Kidney glomerular epithelial cell (primary cell): ENCODE data around the gene CAPG.
A peak's percentile ranks its signal among the peaks of the same experiment; 100 is the strongest.
"Not testable (repeated sequence)": the region's sequence is repeated elsewhere in the genome, so short reads cannot be mapped to it uniquely, and the experiment has no call there.

Experiments
- DNase-seq: peaks from one replicate; lab custom pipeline; 2025; lab: John Stamatoyannopoulos, UW

CAPG gene

GRCh38 chr2:85420536-85421259 is 10.5 kb upstream of the CAPG start:
- DNase-seq: peak; percentile 70

- DNase-seq: no peak
Measured at GRCh38 chr2:85419009-85419675, 9.0 kb upstream of the CAPG start.

DNA sequence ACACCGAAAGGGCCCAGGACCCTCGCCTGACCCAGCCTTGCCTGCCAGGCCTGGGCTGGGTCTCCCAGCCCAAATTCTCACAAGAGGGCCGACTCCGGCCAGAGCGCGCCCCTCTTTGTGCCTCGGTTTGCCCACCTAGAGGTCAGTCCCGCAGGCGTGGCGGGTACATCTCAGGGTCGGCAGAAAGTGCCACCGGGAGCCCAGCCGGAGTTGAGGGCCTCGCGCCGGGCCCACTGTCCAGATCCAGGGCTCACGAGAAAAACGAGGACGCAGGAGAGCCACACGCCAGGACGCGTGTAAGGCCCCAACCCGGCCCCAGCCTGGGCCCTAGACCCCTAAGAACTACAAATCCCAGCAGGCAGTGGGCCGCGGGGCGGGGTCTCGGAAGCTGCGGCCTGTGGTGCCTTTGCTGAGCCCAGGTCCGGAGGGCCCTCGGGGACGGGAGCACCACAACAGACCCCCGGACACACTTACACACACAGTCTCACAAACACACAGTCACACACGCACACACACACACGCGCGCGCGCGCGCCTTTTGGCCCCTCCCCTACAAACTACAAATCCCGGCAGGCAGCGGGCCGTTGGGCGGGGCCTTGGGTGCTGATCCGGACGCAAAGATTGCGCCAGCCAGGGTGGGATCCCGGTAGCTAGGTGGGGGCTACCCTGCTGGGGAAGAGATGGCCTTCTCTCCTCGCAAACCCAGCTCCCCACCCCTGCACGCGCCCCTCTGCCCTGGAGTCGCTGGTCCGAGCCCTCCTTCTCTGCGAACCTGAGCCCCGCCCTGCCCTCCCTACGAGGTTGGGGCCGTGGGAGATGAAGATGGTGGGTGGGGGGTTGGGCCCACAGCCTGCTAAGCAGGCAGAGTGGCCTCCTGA is 8.2 kb upstream of the CAPG start, which contains the start of gene SH2D6:
Gene SH2D6, plus strand, starts transcription at position 583 of the 877 bp plus-strand sequence. CDS start 10,752 bp downstream, outside the sequence.
- peak; percentile 52 for DNase-seq

DNA sequence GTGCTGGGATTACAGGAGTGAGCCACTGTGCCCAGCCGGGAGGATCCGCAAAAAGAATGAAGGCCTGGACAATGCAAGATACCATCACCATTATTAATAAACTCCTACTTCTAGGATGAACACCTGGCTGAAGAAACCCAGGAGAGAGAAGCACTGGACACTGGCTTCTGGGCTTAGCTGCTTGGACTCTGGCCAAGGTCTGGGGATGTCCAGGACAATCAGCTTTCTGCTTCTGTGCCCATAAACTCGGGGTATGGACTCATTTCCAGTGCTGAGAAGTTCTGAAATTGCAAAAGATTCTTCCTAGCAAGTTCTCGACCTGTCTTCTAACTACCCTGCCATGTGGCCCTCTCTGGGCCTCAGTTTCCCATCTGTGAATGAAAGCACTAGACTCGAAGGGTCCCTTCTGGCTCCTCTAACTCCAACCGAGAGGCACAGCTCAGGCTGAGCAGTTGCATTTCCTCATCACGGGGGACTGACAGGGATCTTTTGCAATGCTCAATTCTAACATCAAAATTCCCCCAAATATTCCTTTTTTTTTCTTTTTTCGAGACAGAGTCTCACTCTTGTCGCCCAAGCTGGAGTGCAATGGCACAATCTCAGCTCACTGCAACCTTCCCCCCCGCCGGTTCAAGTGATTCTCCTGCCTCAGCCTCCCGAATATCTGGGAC is 5.9 kb upstream of the CAPG start:
- no peak for DNase-seq

- DNase-seq: no peak
Measured at GRCh38 chr2:85414761-85415553, 4.8 kb upstream of the CAPG start.

- DNase-seq: not testable (repeated sequence)
Measured at GRCh38 chr2:85414421-85414759, 4.2 kb upstream of the CAPG start.

DNA sequence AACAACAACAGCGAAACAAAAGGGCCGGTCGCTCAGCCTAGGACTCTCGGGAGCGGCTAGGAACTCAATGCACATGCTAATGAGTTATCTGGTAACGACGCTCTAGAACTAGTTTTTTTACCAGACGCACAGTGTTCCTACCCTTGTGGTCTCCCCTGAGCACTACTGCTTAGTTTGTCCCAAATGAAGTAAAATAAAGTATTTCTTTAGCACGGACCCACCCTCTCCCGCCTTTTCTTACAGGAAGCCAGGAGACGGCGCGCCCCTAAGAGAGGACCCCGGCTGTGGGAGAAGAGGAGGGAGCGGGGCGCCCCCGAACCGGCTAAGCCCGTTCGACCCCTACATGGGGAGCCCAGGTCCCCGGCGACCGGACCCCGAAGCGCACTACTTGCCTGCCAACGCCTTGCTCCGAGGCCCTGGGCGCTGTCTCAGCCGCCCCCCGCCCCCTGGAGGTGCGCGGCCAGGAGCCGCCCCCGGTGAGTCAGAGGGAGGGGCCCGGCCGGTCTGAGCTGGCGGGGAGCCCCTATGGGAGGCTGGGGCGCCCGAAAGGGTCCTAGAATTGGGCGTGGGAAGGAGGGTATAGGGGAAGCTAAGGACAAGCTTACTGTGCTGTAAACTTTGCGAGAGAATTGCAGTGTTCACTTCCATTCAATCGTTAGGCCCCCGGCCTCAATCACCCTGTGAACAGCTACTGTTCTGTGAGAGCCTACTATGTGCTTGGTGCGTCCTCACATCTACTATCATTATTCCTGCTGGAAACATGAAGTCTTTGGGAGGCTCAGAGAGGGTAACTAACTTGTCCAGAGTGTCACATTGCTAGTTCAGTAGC is 3.6 kb upstream of the CAPG start:
- peak; percentile 18 for DNase-seq

GRCh38 chr2:85411405-85411748 is 1.2 kb upstream of the CAPG start:
- DNase-seq: no peak

DNA sequence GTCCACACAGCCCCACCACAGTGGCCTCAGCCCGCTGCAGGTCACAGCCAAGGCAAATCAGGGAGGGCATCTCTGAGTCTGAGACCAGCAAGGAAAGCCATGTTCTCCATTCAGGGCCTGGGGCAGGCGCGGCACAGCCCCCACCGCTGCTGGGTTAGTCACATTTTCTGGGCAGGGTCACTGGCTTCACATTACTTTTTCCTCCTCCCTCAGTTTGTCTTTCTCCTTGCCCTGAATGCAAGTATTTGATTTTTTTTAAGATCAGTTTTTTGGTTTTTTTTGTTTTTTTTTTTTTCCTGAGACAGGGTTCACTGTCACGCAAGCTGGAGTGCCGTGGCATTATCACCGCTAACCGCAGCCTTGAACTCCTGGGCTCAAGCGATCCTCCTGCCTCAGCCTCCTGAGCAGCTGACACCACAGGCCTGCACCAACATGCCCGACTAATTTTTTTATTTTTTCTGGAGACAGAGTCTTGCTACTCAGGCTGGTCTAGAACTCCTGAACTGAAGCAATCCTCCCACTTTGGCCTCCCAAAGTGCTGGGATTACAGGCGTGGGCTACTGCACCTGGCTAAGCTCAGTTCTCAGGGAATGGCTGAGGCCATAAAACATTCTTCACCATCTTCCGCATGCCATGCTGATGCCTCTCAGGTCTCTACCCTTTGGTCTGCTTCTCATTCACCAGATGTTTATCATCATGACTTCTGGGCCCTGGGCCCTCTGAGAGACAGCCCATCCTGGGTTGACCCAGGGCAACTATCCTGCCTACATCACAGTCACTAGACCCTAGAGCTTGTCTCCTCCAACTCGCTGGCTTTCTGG is 628 bp upstream of the CAPG start:
- DNase-seq: no peak

DNA sequence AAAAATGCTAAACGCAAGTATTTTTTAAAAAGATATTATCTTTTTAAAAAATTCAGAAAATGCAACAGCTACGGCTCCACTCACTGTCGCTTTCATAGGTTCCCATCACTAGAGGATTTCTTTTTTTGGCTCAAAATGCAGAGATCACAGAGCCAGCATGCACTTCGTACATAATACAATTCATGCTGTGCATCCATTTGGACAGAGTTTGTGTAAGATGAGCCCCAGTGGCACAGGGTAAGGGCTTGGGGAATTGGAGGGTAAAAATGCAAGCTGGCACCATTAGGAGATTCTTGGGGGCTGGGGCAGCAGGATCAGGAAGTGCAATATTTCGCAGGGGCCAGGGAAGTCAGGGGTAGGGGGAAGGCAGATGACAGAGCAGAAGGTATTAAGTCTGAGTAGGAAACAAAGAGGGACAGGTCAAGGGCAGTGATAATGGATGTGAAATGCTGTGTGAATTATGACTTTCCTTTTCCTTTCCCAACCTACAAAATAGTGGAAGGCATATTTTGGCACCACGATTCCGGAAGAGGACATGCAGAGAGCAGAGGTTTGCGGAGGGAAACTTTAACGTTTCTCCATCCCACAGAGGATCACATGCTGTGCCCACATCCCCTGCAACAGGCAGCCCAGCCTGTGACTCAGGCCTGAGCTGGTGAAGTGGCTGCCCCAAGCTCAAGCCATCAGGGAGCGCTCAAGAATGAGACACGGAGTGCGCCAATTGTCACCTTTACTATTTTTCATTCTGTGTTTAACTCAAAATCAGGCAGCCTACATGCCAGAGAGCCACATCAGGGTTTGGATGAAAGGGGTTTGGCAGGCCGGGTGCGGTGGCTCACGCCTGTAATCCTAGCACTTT is 4.7 kb downstream of the CAPG start:
- no peak for DNase-seq

DNA sequence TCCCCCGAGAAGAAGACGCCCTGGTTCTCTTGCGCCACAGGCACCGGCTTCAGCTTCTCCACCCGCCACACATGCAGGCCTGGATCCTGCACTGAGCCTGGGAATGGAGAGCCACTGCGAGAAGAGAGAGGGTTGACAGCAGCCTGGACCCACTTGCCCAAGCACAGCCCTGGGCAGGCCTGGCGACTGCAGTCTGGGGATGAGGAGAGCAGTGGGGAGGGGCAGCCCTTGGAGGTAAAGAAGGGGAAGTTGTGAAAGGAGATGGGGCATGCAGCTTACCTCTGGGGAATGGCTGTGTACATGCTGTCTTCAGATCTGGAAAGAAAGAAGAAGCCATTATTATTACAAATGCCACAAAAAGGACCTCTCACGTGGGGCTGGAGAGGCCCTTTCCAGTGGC is 8.3 kb downstream of the CAPG start:
- DNase-seq: no peak

DNA sequence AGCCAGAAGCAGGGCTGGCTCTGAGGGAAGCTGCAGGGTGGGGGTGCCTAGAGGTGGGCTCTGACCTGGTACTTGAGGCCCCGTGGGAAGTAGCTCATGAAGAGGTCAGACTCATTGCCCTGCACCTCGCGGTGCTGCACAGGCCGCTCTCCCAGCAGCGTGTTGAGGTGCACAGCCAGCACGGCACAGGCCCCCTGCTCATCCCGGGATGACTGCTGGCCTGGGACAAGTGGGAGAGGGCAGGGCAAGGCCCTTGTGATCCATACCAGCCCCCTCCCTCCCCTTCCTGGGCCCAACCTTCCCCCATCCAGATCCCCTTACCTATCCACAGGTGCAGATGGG is 8.7 kb downstream of the CAPG start:
- DNase-seq: no peak

GRCh38 chr2:85400541-85401463 is 9.4 kb downstream of the CAPG start:
- DNase-seq: no peak

DNA sequence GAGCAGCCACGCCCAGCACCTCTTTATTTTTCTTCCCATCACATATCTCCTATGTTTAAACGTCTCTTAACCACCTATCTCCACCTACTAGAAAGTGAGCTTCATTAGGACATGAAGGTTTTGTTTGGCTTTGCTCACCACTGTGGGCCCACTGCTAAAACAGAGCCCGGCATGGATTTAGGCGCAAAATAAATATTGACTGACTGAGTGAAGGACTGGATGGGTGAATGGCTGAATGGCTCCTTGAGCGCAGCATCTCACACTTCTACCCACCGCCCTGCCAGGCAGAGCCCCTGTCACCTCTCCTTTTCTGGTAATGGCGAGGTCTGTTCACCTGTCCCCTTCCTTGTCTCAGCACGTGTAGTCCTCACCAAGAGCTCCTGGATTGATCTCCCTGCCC is 10.1 kb downstream of the CAPG start:
- DNase-seq: no peak

GRCh38 chr2:85399183-85399455 is 11.0 kb downstream of the CAPG start:
- DNase-seq: no peak

DNA sequence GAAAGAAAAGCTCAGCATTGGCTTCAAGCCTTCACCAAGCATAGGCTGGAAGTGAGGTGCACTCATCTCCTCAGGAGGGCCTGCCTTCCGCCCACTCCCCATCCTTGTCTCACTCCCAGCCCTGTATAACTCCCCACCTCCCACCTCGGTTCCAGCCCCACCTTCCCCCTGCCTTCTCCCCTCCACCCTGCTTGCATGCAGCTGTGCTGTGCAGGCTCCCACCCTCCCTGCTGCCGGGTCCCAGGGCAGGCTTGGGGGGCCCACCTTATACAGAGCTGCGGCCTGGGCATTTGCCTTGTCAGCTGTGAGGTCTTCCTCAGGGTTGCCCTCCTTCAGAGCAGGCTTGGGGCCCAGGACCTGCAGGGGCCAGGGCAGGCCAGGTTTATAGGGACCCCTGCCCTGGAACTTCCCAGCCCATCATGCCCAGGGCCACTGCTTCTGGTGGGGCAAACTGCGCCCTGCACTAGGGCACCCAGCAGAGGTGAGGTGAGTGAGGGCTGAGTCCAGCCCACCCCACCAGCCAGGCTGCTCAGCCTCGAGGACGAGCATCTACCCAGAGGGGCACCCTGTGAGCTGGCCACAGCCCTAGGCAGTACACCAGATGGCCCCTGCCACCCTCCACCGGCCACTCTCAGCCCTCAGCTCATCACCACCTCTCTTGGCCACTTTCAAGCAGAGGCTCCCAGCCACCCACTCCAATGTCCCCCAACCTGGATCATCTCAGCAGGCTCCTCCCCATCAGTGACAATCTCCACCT is 11.6 kb downstream of the CAPG start:
- no peak for DNase-seq

- DNase-seq: no peak
Measured at GRCh38 chr2:85397925-85398331, 12.2 kb downstream of the CAPG start.
